ENCODE data around the gene P2RX3. TPM values are rescaled to one million over a fixed set of nuclear protein-coding genes. Genes with fewer than 3 reads are reported as not detected.

The P2RX3 gene
- total RNA-seq, 1 donor from 2014 or later: 2.0 TPM

DNA sequence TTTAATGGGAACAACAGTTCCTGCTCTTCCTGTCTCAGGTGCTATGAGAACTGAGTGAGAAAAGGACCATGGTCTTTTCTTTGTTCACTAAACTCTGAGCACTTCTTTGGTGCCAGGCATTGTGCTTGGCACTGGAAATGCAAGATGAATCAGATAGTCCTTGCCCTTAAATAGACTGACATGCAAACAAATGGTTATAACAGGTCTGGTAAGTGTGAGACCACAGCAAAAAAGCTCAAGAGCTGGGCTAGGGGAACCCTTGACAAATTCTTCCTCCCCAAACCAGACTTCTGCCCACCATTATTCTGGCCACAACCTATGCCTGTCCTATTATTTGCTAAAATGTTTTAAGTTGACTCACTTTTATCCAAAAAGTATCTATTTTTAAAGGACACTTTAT lies 83.7 kb downstream of the P2RX3 start:
- Mint-ChIP-seq H3K27me3 (ENCODE audit: low read depth) (no peaks in the 10 kb centered on the region), H3K9me3 (no peaks in the 10 kb centered on the region), H3K27ac (no peak overlapping the region), H3K4me3 (no peak overlapping the region), H3K4me1 (peaks cover 17% of the 10 kb centered on the region), H3K36me3 (peaks cover 17% of the 10 kb centered on the region)
- DNase-seq (ENCODE audit: low spot score in 2 of 2, unreplicated experiment in 2 of 2): no peak
- TF ChIP-seq, protein P1, sequence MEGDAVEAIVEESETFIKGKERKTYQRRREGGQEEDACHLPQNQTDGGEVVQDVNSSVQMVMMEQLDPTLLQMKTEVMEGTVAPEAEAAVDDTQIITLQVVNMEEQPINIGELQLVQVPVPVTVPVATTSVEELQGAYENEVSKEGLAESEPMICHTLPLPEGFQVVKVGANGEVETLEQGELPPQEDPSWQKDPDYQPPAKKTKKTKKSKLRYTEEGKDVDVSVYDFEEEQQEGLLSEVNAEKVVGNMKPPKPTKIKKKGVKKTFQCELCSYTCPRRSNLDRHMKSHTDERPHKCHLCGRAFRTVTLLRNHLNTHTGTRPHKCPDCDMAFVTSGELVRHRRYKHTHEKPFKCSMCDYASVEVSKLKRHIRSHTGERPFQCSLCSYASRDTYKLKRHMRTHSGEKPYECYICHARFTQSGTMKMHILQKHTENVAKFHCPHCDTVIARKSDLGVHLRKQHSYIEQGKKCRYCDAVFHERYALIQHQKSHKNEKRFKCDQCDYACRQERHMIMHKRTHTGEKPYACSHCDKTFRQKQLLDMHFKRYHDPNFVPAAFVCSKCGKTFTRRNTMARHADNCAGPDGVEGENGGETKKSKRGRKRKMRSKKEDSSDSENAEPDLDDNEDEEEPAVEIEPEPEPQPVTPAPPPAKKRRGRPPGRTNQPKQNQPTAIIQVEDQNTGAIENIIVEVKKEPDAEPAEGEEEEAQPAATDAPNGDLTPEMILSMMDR (IDR thresholded peaks at IDR 0.05; ENCODE audit: unreplicated experiment): no peak

Other genes with a start within 250 kb of the P2RX3 start
- gene LRRC55, start 156.4 kb upstream of the P2RX3 start, total RNA-seq: 11.5 to 14.7 TPM (median 13.2 TPM) in 3 replicates
- 3.1 to 3.4 TPM (median 3.1 TPM) in 3 replicates for gene APLNR, start 101.1 kb upstream of the P2RX3 start, total RNA-seq
- 201 to 216 TPM (median 216 TPM) in 3 replicates for gene TNKS1BP1, start 13.4 kb upstream of the P2RX3 start, total RNA-seq
- 106 to 110 TPM (median 108 TPM) in 3 replicates for gene SSRP1, start 2.5 kb upstream of the P2RX3 start, total RNA-seq
- gene PRG3, start 42.8 kb downstream of the P2RX3 start, total RNA-seq: not detected in 3 replicates
- 0.27 TPM in 1 of 3 replicates, not detected in the others for gene PRG2, start 52.3 kb downstream of the P2RX3 start, total RNA-seq
- 11.8 to 13.3 TPM (median 12.9 TPM) in 3 replicates for gene SLC43A3, start 88.8 kb downstream of the P2RX3 start, total RNA-seq
- 0.38 to 0.63 TPM (median 0.53 TPM) in 3 replicates for gene RTN4RL2, start 122.2 kb downstream of the P2RX3 start, total RNA-seq
- 2.1 to 3.3 TPM (median 2.8 TPM) in 3 replicates for gene SLC43A1, start 177.3 kb downstream of the P2RX3 start, total RNA-seq
- gene TIMM10, start 192.4 kb downstream of the P2RX3 start, total RNA-seq: 41.7 to 46.3 TPM (median 44.0 TPM) in 3 replicates
- not detected in 3 replicates for gene SMTNL1, start 199.2 kb downstream of the P2RX3 start, total RNA-seq
- gene UBE2L6, start 229.3 kb downstream of the P2RX3 start, total RNA-seq: 35.5 to 41.4 TPM (median 39.2 TPM) in 3 replicates